MM.1S (cell line): ENCODE measurements around the gene FARSA.

Source experiments
- DNase-seq: peaks from one replicate; pipeline ENCODE4 v3.0.0-alpha.2; 2015
- H2AFZ ChIP-seq: fragments of 300-600 bp; sonication (generic); 2 replicates; pipeline ENCODE4 v1.6.0; 2016; ENCODE audit warnings: antibody characterized with exemption, low read length
- H3F3A ChIP-seq: fragments of 300-600 bp; sonication (generic); 2 replicates; pipeline ENCODE4 v1.6.1; 2016; ENCODE audit warnings: mild to moderate bottlenecking, antibody characterized with exemption, low read length, moderate library complexity, mixed read lengths; ENCODE audit not compliant: insufficient read depth
- H3K27ac ChIP-seq: fragments of 300-600 bp; sonication (generic); 2 replicates; pipeline ENCODE4 v1.5.1; 2016; ENCODE audit warnings: mild to moderate bottlenecking, low read length
- H3K27me3 ChIP-seq: fragments of 300-600 bp; sonication (generic); replicated peaks from 2 replicates; pipeline ENCODE4 v1.6.0; 2016; ENCODE audit warnings: low read length; ENCODE audit not compliant: insufficient read depth
- H3K36me3 ChIP-seq: fragments of 300-600 bp; sonication (generic); replicated peaks from 2 replicates; pipeline ENCODE4 v1.6.1; 2016; ENCODE audit warnings: mild to moderate bottlenecking, low read length, mixed read lengths; ENCODE audit not compliant: insufficient read depth
- H3K4me1 ChIP-seq: fragments of 300-600 bp; sonication (generic); 2 replicates; pipeline ENCODE4 v1.6.1; 2016; ENCODE audit warnings: low read length, mixed read lengths
- H3K4me2 ChIP-seq: fragments of 300-600 bp; sonication (generic); 2 replicates; pipeline ENCODE4 v1.6.0; 2016; ENCODE audit warnings: low read depth, low read length
- H3K4me3 ChIP-seq: fragments of 300-600 bp; sonication (generic); 2 replicates; pipeline ENCODE4 v1.5.1; 2016; ENCODE audit warnings: low read length, mixed read lengths
- H3K79me2 ChIP-seq: fragments of 300-600 bp; sonication (generic); 2 replicates; pipeline ENCODE4 v1.6.1; 2016; ENCODE audit warnings: mixed run types, low read length, mixed read lengths
- H3K9ac ChIP-seq: fragments of 300-600 bp; sonication (generic); 2 replicates; pipeline ENCODE4 v1.6.1; 2016; ENCODE audit warnings: low read length, mixed read lengths
- H3K9me2 ChIP-seq: fragments of 300-600 bp; sonication (generic); replicated peaks from 2 replicates; pipeline ENCODE4 v1.6.1; 2016; ENCODE audit warnings: mild to moderate bottlenecking, low read length, mixed read lengths; ENCODE audit not compliant: insufficient read depth
- H3K9me3 ChIP-seq: fragments of 300-600 bp; sonication (generic); replicated peaks from 2 replicates; pipeline ENCODE4 v1.6.1; 2016; ENCODE audit warnings: mild to moderate bottlenecking, low read length, mixed read lengths; ENCODE audit not compliant: insufficient read depth
- H4K20me1 ChIP-seq: fragments of 300-600 bp; sonication (generic); 2 replicates; pipeline ENCODE4 v1.6.1; 2016; ENCODE audit warnings: mild to moderate bottlenecking, low read length, moderate library complexity, mixed read lengths; ENCODE audit not compliant: insufficient read depth
- EZH2 ChIP-seq: fragments of 300-600 bp; sonication (generic); optimal IDR thresholded peaks from 2 replicates; pipeline ENCODE3; 2017; ENCODE audit warnings: low read depth, mild to moderate bottlenecking, antibody characterized with exemption, low read length, mixed read lengths
- EZH2phosphoT487 ChIP-seq: fragments of 300-600 bp; sonication (generic); IDR thresholded peaks from 2 replicates; pipeline ENCODE4 v1.6.1; 2018; ENCODE audit warnings: antibody characterized with exemption, low read length
- TF ChIP-seq, protein P1 (sequence below): fragments of 300-600 bp; sonication (generic); IDR thresholded peaks from 2 replicates; pipeline ENCODE4 v1.5.1; 2016; ENCODE audit warnings: antibody characterized with exemption, low read length, mixed read lengths

FARSA gene

DNA sequence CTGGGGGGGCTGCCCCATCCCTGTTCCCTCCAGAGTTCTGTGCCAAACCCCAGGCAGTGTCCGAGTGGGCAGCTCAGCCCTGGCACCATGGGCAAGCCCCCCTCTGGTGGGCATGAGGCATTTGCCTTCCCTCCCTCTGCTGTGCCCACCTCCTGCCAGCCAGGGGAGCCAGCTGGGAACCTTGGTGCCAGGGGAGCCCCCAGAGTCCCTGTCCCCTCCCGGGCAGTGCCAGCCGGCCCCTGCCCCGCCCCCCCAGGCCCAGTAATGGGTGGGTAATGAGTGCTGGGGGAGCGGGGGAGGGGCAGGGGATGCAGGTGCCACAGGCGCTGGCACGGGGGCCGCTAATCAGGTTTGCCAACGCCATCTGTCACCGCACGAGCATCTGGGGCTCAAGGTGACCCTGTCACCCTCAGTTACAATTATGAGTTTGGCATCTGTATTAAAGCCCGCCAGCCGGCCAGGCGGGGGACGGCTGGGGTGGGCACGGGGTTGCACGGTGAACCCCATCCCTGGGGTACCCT is 41.8 kb upstream of the FARSA start:
- no peak overlapping the region for H3K27ac ChIP-seq
- TF ChIP-seq EZH2, result no peak
- TF ChIP-seq EZH2phosphoT487, result no peak
- TF ChIP-seq, protein P1, sequence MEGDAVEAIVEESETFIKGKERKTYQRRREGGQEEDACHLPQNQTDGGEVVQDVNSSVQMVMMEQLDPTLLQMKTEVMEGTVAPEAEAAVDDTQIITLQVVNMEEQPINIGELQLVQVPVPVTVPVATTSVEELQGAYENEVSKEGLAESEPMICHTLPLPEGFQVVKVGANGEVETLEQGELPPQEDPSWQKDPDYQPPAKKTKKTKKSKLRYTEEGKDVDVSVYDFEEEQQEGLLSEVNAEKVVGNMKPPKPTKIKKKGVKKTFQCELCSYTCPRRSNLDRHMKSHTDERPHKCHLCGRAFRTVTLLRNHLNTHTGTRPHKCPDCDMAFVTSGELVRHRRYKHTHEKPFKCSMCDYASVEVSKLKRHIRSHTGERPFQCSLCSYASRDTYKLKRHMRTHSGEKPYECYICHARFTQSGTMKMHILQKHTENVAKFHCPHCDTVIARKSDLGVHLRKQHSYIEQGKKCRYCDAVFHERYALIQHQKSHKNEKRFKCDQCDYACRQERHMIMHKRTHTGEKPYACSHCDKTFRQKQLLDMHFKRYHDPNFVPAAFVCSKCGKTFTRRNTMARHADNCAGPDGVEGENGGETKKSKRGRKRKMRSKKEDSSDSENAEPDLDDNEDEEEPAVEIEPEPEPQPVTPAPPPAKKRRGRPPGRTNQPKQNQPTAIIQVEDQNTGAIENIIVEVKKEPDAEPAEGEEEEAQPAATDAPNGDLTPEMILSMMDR, result no peak
- H3K4me2 ChIP-seq, result no peak overlapping the region

DNA sequence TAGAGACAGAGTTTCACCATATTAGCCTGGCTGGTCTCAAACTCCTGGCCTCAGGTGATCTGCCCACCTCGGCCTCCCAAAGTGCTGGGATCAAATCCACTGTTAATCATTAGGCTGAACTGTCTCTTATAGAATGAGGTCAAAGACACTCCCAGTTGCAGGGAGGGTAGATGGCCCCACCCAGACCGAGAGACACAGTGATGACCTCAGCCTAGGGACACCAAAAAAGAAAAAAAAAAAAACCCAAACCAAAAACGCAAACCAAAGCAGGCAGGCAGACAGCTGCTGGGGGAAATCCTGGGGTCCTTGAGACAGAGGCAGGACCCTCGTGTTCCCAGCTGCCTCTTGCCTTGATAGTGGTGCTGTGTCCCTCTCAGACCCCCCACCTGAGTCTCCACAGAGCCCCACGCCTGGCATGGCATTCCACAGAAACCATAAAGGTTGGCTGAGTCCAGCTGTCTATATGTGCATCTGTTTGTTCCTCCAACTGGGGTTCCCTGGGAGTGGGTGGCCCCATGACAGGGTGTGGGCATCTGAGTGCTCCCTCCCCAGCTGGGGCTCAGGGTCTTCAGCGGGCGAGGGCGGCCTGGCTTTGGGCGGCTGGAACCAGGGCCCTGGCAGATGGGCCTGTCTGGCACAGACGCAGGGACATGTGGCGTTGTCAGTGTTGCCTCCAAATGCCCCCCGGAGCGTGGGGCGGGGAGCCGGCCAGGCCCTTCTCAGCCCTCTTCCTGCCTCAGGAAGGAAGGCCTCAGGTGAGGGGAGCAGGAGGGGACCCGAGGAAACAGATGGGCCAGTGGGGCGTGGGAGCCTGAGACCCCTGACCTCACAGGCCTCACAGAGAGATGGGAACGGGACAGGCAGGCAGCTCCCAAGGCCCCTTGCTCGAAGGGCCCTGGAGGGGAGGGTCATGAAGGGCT is 41.0 kb upstream of the FARSA start:
- Histone ChIP-seq H4K20me1 (no peaks in the 10 kb centered on the region), H3K79me2 (no peaks in the 10 kb centered on the region), H3K9ac (no peak overlapping the region), H3K4me3 (no peak overlapping the region), H3K36me3 (no peaks in the 10 kb centered on the region), H2AFZ (no peak overlapping the region), H3K27me3 (peaks cover 34% of the 10 kb centered on the region), H3K9me3 (no peaks in the 10 kb centered on the region), H3K4me1 (peaks cover 5% of the 10 kb centered on the region), H3K4me2 (no peak overlapping the region), H3K9me2 (no peaks in the 10 kb centered on the region), H3F3A (no peaks in the 10 kb centered on the region), H3K27ac (no peak overlapping the region)
- DNase-seq, result no peak
- TF ChIP-seq, protein P1, result no peak
- TF ChIP-seq EZH2phosphoT487 (no peak), EZH2 (no peak)

More for the DNA sequence above, 41.8 kb upstream of the FARSA start:
- DNase-seq, result no peak
- Histone ChIP-seq H3F3A (no peaks in the 10 kb centered on the region), H3K27me3 (peaks cover 41% of the 10 kb centered on the region), H2AFZ (no peak overlapping the region), H3K36me3 (no peaks in the 10 kb centered on the region), H3K9me3 (no peaks in the 10 kb centered on the region), H3K4me1 (peaks cover 5% of the 10 kb centered on the region), H3K79me2 (no peaks in the 10 kb centered on the region), H3K4me3 (no peak overlapping the region), H3K9me2 (no peaks in the 10 kb centered on the region), H3K9ac (no peak overlapping the region), H4K20me1 (no peaks in the 10 kb centered on the region)

DNA sequence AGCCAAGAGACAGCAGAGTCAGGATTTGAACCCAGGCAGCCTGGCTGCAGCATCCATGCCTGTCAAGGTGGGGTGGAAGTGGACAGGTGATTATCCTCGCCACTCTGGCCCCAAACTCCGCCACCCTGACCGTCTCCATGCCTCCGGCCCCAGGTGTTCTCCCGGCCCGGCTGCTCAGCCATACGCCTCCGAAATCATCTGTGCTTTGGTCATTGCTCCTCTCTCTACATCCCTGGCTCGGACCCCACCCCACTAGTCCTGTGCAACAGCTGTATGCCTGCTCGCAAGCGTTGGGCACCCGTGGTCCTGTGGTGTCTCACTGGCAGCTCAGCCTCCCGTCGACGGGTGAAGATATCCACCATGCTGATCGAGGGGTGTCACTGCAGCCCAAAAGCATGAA is 39.7 kb upstream of the FARSA start:
- H3K9me2 ChIP-seq, result no peaks in the 10 kb centered on the region
- no peak overlapping the region for H2AFZ ChIP-seq
- no peaks in the 10 kb centered on the region for H3F3A ChIP-seq
- no peak for DNase-seq
- no peak for TF ChIP-seq EZH2
- TF ChIP-seq, protein P1, result no peak
- TF ChIP-seq EZH2phosphoT487, result no peak
- no peak overlapping the region for H3K4me3 ChIP-seq
- no peaks in the 10 kb centered on the region for H3K79me2 ChIP-seq
- H4K20me1 ChIP-seq, result no peaks in the 10 kb centered on the region
- no peak overlapping the region for H3K4me2 ChIP-seq
- H3K36me3 ChIP-seq, result no peaks in the 10 kb centered on the region
- H3K4me1 ChIP-seq, result peaks cover 5% of the 10 kb centered on the region
- no peak overlapping the region for H3K9ac ChIP-seq
- H3K27me3 ChIP-seq, result peaks cover 31% of the 10 kb centered on the region
- no peak overlapping the region for H3K27ac ChIP-seq
- no peaks in the 10 kb centered on the region for H3K9me3 ChIP-seq
